Mesendoderm (in vitro differentiated cells): ENCODE measurements around the gene ATP7B.
"Not testable (repeated sequence)": the region's sequence is repeated elsewhere in the genome, so short reads cannot be mapped to it uniquely, and the experiment has no call there.

Experiments used
- DNase-seq: peaks from one replicate; pipeline ENCODE4 v3.0.0; 2013
- H2AK5ac ChIP-seq: 2 replicates; pipeline ENCODE4 v1.6.1; 2013; ENCODE audit warnings: low read length, inconsistent platforms
- H2BK120ac ChIP-seq: 2 replicates; pipeline ENCODE4 v1.6.1; 2013; ENCODE audit warnings: low read depth, mild to moderate bottlenecking, low read length, moderate library complexity, mixed read lengths
- H2BK15ac ChIP-seq: replicated peaks from 2 replicates; pipeline ENCODE4 v1.6.1; 2013; ENCODE audit warnings: low read depth, mild to moderate bottlenecking, moderate library complexity
- H2BK5ac ChIP-seq: 2 replicates; pipeline ENCODE4 v1.6.1; 2013; ENCODE audit warnings: low read length, inconsistent platforms
- H3K18ac ChIP-seq: 2 replicates; pipeline ENCODE4 v1.6.1; 2013; ENCODE audit warnings: mild to moderate bottlenecking, low read length, mixed read lengths
- H3K23ac ChIP-seq: one replicate; pipeline ENCODE4 v1.6.1; 2013; ENCODE audit warnings: low read length
- H3K27ac ChIP-seq: 2 replicates; pipeline ENCODE4 v1.5.1; 2013; ENCODE audit warnings: low read depth, mild to moderate bottlenecking, inconsistent platforms, low read length, moderate library complexity
- H3K27me3 ChIP-seq: 2 replicates; pipeline ENCODE4 v1.6.1; 2013; ENCODE audit warnings: low read length, control low read depth, mild to moderate bottlenecking, inconsistent platforms; ENCODE audit not compliant: insufficient read depth, poor library complexity
- H3K36me3 ChIP-seq: 2 replicates; pipeline ENCODE4 v1.6.1; 2013; ENCODE audit warnings: low read length, inconsistent platforms; ENCODE audit not compliant: control insufficient read depth, insufficient read depth
- H3K4ac ChIP-seq: one replicate; pipeline ENCODE4 v1.6.1; 2013; ENCODE audit warnings: low read depth, mild to moderate bottlenecking, low read length, moderate library complexity
- H3K4me1 ChIP-seq: 2 replicates; pipeline ENCODE4 v1.6.1; 2013; ENCODE audit warnings: low read depth, low read length, inconsistent platforms; ENCODE audit not compliant: control insufficient read depth
- H3K4me2 ChIP-seq: 2 replicates; pipeline ENCODE4 v1.6.1; 2013; ENCODE audit warnings: low read length
- H3K4me3 ChIP-seq: 2 replicates; pipeline ENCODE4 v1.5.1; 2013; ENCODE audit warnings: mild to moderate bottlenecking, low read length
- H3K56ac ChIP-seq: one replicate; pipeline ENCODE4 v1.6.1; 2013; ENCODE audit warnings: low read length
- H3K79me1 ChIP-seq: 2 replicates; pipeline ENCODE4 v1.6.1; 2013; ENCODE audit warnings: low read length, inconsistent platforms
- H3K79me2 ChIP-seq: 2 replicates; pipeline ENCODE4 v1.6.1; 2013; ENCODE audit warnings: mild to moderate bottlenecking, low read length; ENCODE audit not compliant: control insufficient read depth, insufficient read depth
- H3K9ac ChIP-seq: 2 replicates; pipeline ENCODE4 v1.6.1; 2013; ENCODE audit warnings: low read length, inconsistent platforms
- H4K5ac ChIP-seq: one replicate; pipeline ENCODE4 v1.6.1; 2013; ENCODE audit warnings: low read length
- H4K8ac ChIP-seq: one replicate; pipeline ENCODE4 v1.6.1; 2013; ENCODE audit warnings: low read depth, mild to moderate bottlenecking, control low read depth, low read length, moderate library complexity
- WGBS: extraction: QIAGEN DNeasy Blood & Tissue Kit; methylation state at CpG from one replicate; pipeline ENCODE4 v1.1.7; 2013; ENCODE audit warnings: low lambda C conversion rate, missing lambda C conversion rate; ENCODE audit not compliant: insufficient coverage; ENCODE audit errors: extremely low coverage; 5-methylcytosine and 5-hydroxymethylcytosine counted together

The ATP7B gene

GRCh38 chr13:51993713-51994112, 17.5 kb downstream of the ATP7B start:
- Histone ChIP-seq H3K27me3 (no peaks in the 10 kb centered on the region), H4K5ac (no peak overlapping the region), H2BK120ac (no peak overlapping the region), H3K4me2 (no peak overlapping the region), H3K23ac (no peak overlapping the region), H3K79me2 (no peaks in the 10 kb centered on the region), H3K27ac (no peak overlapping the region), H3K4ac (no peak overlapping the region), H2BK5ac (no peak overlapping the region), H3K36me3 (no peaks in the 10 kb centered on the region), H3K9ac (no peak overlapping the region), H3K56ac (no peak overlapping the region), H2AK5ac (no peak overlapping the region), H3K18ac (no peak overlapping the region), H3K79me1 (no peaks in the 10 kb centered on the region), H2BK15ac (no peak overlapping the region), H3K4me1 (peaks cover 12% of the 10 kb centered on the region), H4K8ac (no peak overlapping the region), H3K4me3 (no peak overlapping the region)
- no CpG with 5 or more reads among the region's 2 CpGs for WGBS
- no peak for DNase-seq

- H3K4me2 ChIP-seq: no peak overlapping the region
- H4K5ac ChIP-seq: no peak overlapping the region
- no peak overlapping the region for H2BK120ac ChIP-seq
- H3K4me1 ChIP-seq: no peaks in the 10 kb centered on the region
- no peak overlapping the region for H4K8ac ChIP-seq
- no peak overlapping the region for H3K23ac ChIP-seq
- H3K79me2 ChIP-seq: no peaks in the 10 kb centered on the region
- H2BK5ac ChIP-seq: no peak overlapping the region
- H3K56ac ChIP-seq: no peak overlapping the region
- no peak overlapping the region for H3K27ac ChIP-seq
- no peaks in the 10 kb centered on the region for H3K36me3 ChIP-seq
- no peak overlapping the region for H2AK5ac ChIP-seq
- no peak overlapping the region for H2BK15ac ChIP-seq
- no peaks in the 10 kb centered on the region for H3K27me3 ChIP-seq
- no peaks in the 10 kb centered on the region for H3K79me1 ChIP-seq
- no CpG with 5 or more reads among the region's 3 CpGs for WGBS
- H3K18ac ChIP-seq: no peak overlapping the region
- H3K9ac ChIP-seq: no peak overlapping the region
- no peak overlapping the region for H3K4me3 ChIP-seq
- H3K4ac ChIP-seq: no peak overlapping the region
- DNase-seq: no peak
These were observed 22.1 kb downstream of the ATP7B start for GRCh38 chr13:51988988-51989618.

GRCh38 chr13:51984904-51985303, 26.3 kb downstream of the ATP7B start:
- not testable (repeated sequence) for H3K4me3 ChIP-seq, H2BK5ac ChIP-seq, H4K5ac ChIP-seq, H3K27ac ChIP-seq, H3K18ac ChIP-seq, H3K79me2 ChIP-seq, H3K9ac ChIP-seq, H3K27me3 ChIP-seq, H2BK120ac ChIP-seq, H2AK5ac ChIP-seq, DNase-seq, H3K4me2 ChIP-seq, H3K56ac ChIP-seq, H3K23ac ChIP-seq, H3K4me1 ChIP-seq, H3K79me1 ChIP-seq, H2BK15ac ChIP-seq, H4K8ac ChIP-seq, H3K4ac ChIP-seq, H3K36me3 ChIP-seq
- no CpG with 5 or more reads among the region's 4 CpGs for WGBS

GRCh38 chr13:51983292-51983691, 28.0 kb downstream of the ATP7B start:
- not testable (repeated sequence) for DNase-seq, H4K5ac ChIP-seq, H3K27ac ChIP-seq, H3K36me3 ChIP-seq, H3K18ac ChIP-seq, H3K27me3 ChIP-seq, H3K79me1 ChIP-seq, H3K4ac ChIP-seq, H2AK5ac ChIP-seq, H2BK5ac ChIP-seq, H3K4me3 ChIP-seq, H3K9ac ChIP-seq, H3K56ac ChIP-seq, H4K8ac ChIP-seq, H2BK120ac ChIP-seq, H3K79me2 ChIP-seq, H3K4me1 ChIP-seq, H2BK15ac ChIP-seq, H3K23ac ChIP-seq, H3K4me2 ChIP-seq
- WGBS: no CpG with 5 or more reads among the region's 3 CpGs

DNA sequence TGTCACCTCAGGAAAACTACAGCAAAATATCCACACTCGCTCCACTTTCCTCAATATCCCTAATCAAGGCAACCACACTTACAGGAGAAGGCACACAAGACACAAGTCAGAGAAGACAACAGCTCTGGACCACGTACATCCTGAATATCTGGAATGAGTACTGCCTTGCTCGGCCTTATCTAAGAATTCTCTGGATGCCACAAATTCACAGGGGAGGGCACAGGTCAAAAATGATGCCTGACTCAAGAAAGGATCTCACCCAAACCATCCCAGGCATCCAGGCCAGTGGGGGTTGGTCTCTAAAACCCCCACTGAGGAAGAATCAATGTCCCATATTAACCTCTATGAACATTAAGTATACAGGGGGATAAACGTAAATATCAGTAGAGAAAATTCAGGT, 29.9 kb downstream of the ATP7B start:
- Histone ChIP-seq H3K79me2 (no peaks in the 10 kb centered on the region), H3K4ac (peak overlapping the region; percentile 36), H2BK120ac (no peak overlapping the region), H3K79me1 (no peaks in the 10 kb centered on the region), H3K4me2 (no peak overlapping the region), H3K56ac (peak overlapping the region; percentile 9), H2BK5ac (no peak overlapping the region), H4K5ac (no peak overlapping the region), H3K4me1 (peaks cover 5% of the 10 kb centered on the region), H3K23ac (no peak overlapping the region), H3K36me3 (no peaks in the 10 kb centered on the region), H3K27me3 (no peaks in the 10 kb centered on the region), H3K18ac (no peak overlapping the region), H2AK5ac (no peak overlapping the region), H3K9ac (no peak overlapping the region), H2BK15ac (no peak overlapping the region), H4K8ac (no peak overlapping the region), H3K4me3 (no peak overlapping the region), H3K27ac (no peak overlapping the region)
- no CpG with 5 or more reads among the region's 4 CpGs for WGBS
- peak; percentile 90 for DNase-seq

- H2BK15ac ChIP-seq: no peak overlapping the region
- no peaks in the 10 kb centered on the region for H3K79me1 ChIP-seq
- no peak overlapping the region for H4K5ac ChIP-seq
- no peak overlapping the region for H2AK5ac ChIP-seq
- H3K18ac ChIP-seq: no peak overlapping the region
- H4K8ac ChIP-seq: no peak overlapping the region
- DNase-seq: no peak
- H3K27ac ChIP-seq: no peak overlapping the region
- H3K4me3 ChIP-seq: no peak overlapping the region
- peak overlapping the region; percentile 9 for H3K56ac ChIP-seq
- no peak overlapping the region for H3K4ac ChIP-seq
- no peak overlapping the region for H2BK5ac ChIP-seq
- peaks cover 5% of the 10 kb centered on the region for H3K4me1 ChIP-seq
- no CpG with 5 or more reads among the region's 4 CpGs for WGBS
- H3K36me3 ChIP-seq: no peaks in the 10 kb centered on the region
- no peak overlapping the region for H2BK120ac ChIP-seq
- no peak overlapping the region for H3K4me2 ChIP-seq
- H3K79me2 ChIP-seq: no peaks in the 10 kb centered on the region
- no peak overlapping the region for H3K23ac ChIP-seq
- H3K27me3 ChIP-seq: no peaks in the 10 kb centered on the region
- H3K9ac ChIP-seq: no peak overlapping the region
These were observed 30.3 kb downstream of the ATP7B start for GRCh38 chr13:51980908-51981307.
